Activated CD8-positive, alpha-beta memory T cell treated with anti-CD3 and anti-CD28 coated beads, Interleukin-2, amount 50 U/mL, for 4 hours (primary cell): ENCODE results near the gene CLHC1.
"Not testable (repeated sequence)": the region's sequence is repeated elsewhere in the genome, so short reads cannot be mapped to it uniquely, and the experiment has no call there.

Source experiments
- DNase-seq: peaks from one replicate; pipeline ENCODE4 v3.0.0-alpha.2; 2020

The CLHC1 gene

GRCh38 chr2:55152475-55153412, 79.3 kb downstream of the CLHC1 start:
- DNase-seq = no peak

- DNase-seq = no peak
Observed at GRCh38 chr2:55151733-55152433, 80.2 kb downstream of the CLHC1 start.

GRCh38 chr2:55150834-55151233, 81.3 kb downstream of the CLHC1 start:
- DNase-seq = no peak

GRCh38 chr2:55148269-55148668, 83.8 kb downstream of the CLHC1 start:
- no peak for DNase-seq

- DNase-seq = no peak
Observed at GRCh38 chr2:55147531-55147930, 84.6 kb downstream of the CLHC1 start.

- no peak for DNase-seq
Observed at GRCh38 chr2:55147041-55147440, 85.1 kb downstream of the CLHC1 start.

- no peak for DNase-seq
Observed at GRCh38 chr2:55146263-55146662, 85.8 kb downstream of the CLHC1 start.

GRCh38 chr2:55144922-55145820, 86.9 kb downstream of the CLHC1 start:
- DNase-seq = no peak

- not testable (repeated sequence) for DNase-seq
Observed at GRCh38 chr2:55143706-55144105, 88.4 kb downstream of the CLHC1 start.

GRCh38 chr2:55142518-55142917, 89.6 kb downstream of the CLHC1 start:
- DNase-seq = no peak

GRCh38 chr2:55141572-55142413, 90.3 kb downstream of the CLHC1 start:
- no peak for DNase-seq

- DNase-seq = no peak
Observed at GRCh38 chr2:55140316-55141219, 91.5 kb downstream of the CLHC1 start.

GRCh38 chr2:55139305-55139704, 92.8 kb downstream of the CLHC1 start:
- no peak for DNase-seq

GRCh38 chr2:55138882-55139229, 93.2 kb downstream of the CLHC1 start:
- DNase-seq = no peak

- DNase-seq = no peak
Observed at GRCh38 chr2:55138014-55138881, 93.8 kb downstream of the CLHC1 start.

- DNase-seq = no peak
Observed at GRCh38 chr2:55137024-55137958, 94.8 kb downstream of the CLHC1 start.

GRCh38 chr2:55136138-55136541, 96.0 kb downstream of the CLHC1 start:
- no peak for DNase-seq

- DNase-seq = no peak
Observed at GRCh38 chr2:55135491-55135890, 96.6 kb downstream of the CLHC1 start.

GRCh38 chr2:55134316-55134706, 97.8 kb downstream of the CLHC1 start:
- DNase-seq = no peak
